ENCODE data around the gene KIAA0825.

DNA sequence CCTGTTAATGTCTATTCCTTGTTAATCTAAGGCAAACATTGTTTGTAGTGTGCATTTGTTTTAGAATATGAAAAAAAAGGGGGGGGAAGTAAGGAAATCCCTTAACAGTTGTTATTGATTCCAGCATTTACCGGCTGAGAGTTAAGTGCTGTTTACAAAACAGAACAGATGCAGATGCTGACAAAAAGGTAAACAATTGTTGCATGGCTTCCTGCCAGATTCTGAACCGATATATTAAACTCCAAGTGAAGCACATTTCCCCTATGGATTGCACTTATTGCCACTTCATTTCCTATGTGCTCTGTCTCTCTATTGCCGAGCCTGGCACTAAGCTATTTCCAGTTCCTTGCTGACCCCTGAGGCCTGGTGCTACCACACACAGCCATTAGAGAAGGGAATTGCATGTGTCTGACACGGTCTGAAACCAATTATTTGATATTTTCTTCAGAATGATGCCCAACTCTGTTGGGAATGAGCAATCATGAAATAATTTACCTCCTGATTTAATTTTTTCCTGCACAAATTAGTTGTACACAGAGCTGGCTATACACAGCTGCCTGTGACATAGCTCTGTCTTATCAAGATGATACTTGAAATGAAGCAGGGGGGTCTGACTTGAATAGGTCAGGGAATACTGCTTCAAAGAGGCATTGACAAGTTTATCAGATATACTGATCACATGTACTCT, 109.8 kb downstream of the KIAA0825 start:
- TF ChIP-seq SP1 (IDR thresholded peaks at IDR 0.05) (no peak), HDGF (IDR thresholded peaks at IDR 0.05; ENCODE audit: borderline replicate concordance) (no peak), TARDBP (IDR thresholded peaks at IDR 0.05) (no peak), CTBP1 (IDR thresholded peaks at IDR 0.05; ENCODE audit: borderline replicate concordance) (no peak), SUZ12 (IDR thresholded peaks at IDR 0.05) (no peak), BHLHE40 (IDR thresholded peaks at IDR 0.05; ENCODE audit: borderline replicate concordance) (no peak), FOXA1 (IDR thresholded peaks at IDR 0.05) (no peak), NFRKB (IDR thresholded peaks at IDR 0.05) (no peak), FOXM1 (IDR thresholded peaks at IDR 0.05; ENCODE audit: borderline replicate concordance) (no peak), LEF1 (IDR thresholded peaks at IDR 0.05; ENCODE audit: borderline replicate concordance) (no peak), ZNF384 (IDR thresholded peaks at IDR 0.05) (no peak), ARNT (IDR thresholded peaks at IDR 0.05) (no peak), L3MBTL2 (conservative IDR thresholded peaks at IDR 0.05) (no peak)
- TF ChIP-seq, protein P1, sequence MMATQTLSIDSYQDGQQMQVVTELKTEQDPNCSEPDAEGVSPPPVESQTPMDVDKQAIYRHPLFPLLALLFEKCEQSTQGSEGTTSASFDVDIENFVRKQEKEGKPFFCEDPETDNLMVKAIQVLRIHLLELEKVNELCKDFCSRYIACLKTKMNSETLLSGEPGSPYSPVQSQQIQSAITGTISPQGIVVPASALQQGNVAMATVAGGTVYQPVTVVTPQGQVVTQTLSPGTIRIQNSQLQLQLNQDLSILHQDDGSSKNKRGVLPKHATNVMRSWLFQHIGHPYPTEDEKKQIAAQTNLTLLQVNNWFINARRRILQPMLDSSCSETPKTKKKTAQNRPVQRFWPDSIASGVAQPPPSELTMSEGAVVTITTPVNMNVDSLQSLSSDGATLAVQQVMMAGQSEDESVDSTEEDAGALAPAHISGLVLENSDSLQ (IDR thresholded peaks at IDR 0.05), result no peak
